Measurements from ENCODE around the gene RAPGEF2. TPM values are rescaled to one million over a fixed set of nuclear protein-coding genes. Genes with fewer than 3 reads are reported as not detected.

Gene RAPGEF2
- total RNA-seq, 1 experiment from 2014 or later = 17.6 TPM

DNA sequence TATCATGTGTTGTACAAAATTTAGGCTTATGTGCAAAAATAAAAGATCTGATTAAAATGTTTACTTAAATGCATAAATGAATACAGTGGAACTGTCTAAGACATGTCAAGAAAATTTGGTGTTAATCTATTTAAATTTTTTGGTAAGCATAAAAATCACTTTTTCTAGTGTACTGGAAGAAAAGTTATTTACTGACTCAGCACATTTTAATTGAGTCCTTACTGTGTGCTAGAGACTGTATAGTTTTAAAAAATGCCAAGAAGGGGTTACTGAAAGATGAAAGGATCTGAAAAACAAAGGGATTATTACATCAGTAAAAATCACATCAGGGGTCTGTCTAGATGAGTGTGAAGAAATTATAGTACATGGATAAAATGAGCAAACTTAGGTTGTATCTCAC lies 60.6 kb downstream of the RAPGEF2 start:
- intact Hi-C loops (cut with micrococcal nuclease; ENCODE audit: unreplicated experiment) (no loop called here), in situ Hi-C loops (cut with HindIII; ENCODE audit: low pct_unique_long_range_greater_than_20kb, low sequenced_read_pairs) (no loop called here)
- H3K27me3 ChIP-seq (ENCODE audit: control insufficient read depth, insufficient read depth, low read length) = no peaks in the 10 kb centered on the region
- H3K4me1 ChIP-seq (ENCODE audit: control insufficient read depth, insufficient read depth, low read length) = no peaks in the 10 kb centered on the region
- ChIA-PET POLR2A (no interaction called here), CTCF (no interaction called here)
- DNase-seq (ENCODE audit: low read depth, low spot score) (no peak), ATAC-seq (no peak)
- no peak overlapping the region for H3K27ac ChIP-seq (ENCODE audit: low read length)
- TF ChIP-seq SIN3A (IDR thresholded peaks at IDR 0.05; ENCODE audit: borderline replicate concordance, insufficient read depth, low read depth, low read length) (no peak), TCF7L2 (IDR thresholded peaks at IDR 0.05; ENCODE audit: low read depth, low read length) (no peak), REST (IDR thresholded peaks at IDR 0.05; ENCODE audit: insufficient read depth in 1 of 2, low read depth in 2 of 2, low read length in 1 of 2) (no peak), POLR2AphosphoS5 (IDR thresholded peaks at IDR 0.05; ENCODE audit: low read depth, low read length) (no peak)
- TF ChIP-seq, protein P1, sequence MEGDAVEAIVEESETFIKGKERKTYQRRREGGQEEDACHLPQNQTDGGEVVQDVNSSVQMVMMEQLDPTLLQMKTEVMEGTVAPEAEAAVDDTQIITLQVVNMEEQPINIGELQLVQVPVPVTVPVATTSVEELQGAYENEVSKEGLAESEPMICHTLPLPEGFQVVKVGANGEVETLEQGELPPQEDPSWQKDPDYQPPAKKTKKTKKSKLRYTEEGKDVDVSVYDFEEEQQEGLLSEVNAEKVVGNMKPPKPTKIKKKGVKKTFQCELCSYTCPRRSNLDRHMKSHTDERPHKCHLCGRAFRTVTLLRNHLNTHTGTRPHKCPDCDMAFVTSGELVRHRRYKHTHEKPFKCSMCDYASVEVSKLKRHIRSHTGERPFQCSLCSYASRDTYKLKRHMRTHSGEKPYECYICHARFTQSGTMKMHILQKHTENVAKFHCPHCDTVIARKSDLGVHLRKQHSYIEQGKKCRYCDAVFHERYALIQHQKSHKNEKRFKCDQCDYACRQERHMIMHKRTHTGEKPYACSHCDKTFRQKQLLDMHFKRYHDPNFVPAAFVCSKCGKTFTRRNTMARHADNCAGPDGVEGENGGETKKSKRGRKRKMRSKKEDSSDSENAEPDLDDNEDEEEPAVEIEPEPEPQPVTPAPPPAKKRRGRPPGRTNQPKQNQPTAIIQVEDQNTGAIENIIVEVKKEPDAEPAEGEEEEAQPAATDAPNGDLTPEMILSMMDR (IDR thresholded peaks at IDR 0.05) = no peak
- H3K36me3 ChIP-seq (ENCODE audit: control insufficient read depth, insufficient read depth, low read length) = no peaks in the 10 kb centered on the region
- no TSS peak for BruUV-seq (replicated peaks)
- no peaks in the 10 kb centered on the region for H3K9me3 ChIP-seq (ENCODE audit: control insufficient read depth, insufficient read depth, low read depth, low read length)
- no peak overlapping the region for H3K4me3 ChIP-seq (ENCODE audit: low read depth in 2 of 2, low read length in 2 of 2)

- intact Hi-C loops (cut with micrococcal nuclease; ENCODE audit: unreplicated experiment) (loop anchor here (10.0 kb wide), 1 partner anchor 65 kb away; the partner anchor contains the start of gene RAPGEF2), in situ Hi-C loops (cut with HindIII; ENCODE audit: low pct_unique_long_range_greater_than_20kb, low sequenced_read_pairs) (no loop called here)
- H3K4me3 ChIP-seq (ENCODE audit: low read depth in 2 of 2, low read length in 2 of 2) = no peak overlapping the region
- H3K36me3 ChIP-seq (ENCODE audit: control insufficient read depth, insufficient read depth, low read length) = no peaks in the 10 kb centered on the region
- DNase-seq (ENCODE audit: low read depth, low spot score) = no peak
- H3K27ac ChIP-seq (ENCODE audit: low read length) = no peak overlapping the region
- no TSS peak for BruUV-seq (replicated peaks)
- ChIA-PET POLR2A (no interaction called here), CTCF (no interaction called here)
- ATAC-seq = no peak
- H3K4me1 ChIP-seq (ENCODE audit: control insufficient read depth, insufficient read depth, low read length) = no peaks in the 10 kb centered on the region
- H3K27me3 ChIP-seq (ENCODE audit: control insufficient read depth, insufficient read depth, low read length) = no peaks in the 10 kb centered on the region
- no peak for TF ChIP-seq SIN3A (IDR thresholded peaks at IDR 0.05; ENCODE audit: borderline replicate concordance, insufficient read depth, low read depth, low read length)
- TF ChIP-seq REST (IDR thresholded peaks at IDR 0.05; ENCODE audit: insufficient read depth in 1 of 2, low read depth in 2 of 2, low read length in 1 of 2) = no peak
- TF ChIP-seq, protein P1 (IDR thresholded peaks at IDR 0.05) = no peak
- H3K9me3 ChIP-seq (ENCODE audit: control insufficient read depth, insufficient read depth, low read depth, low read length) = no peaks in the 10 kb centered on the region
Observed at GRCh38 chr4:159169404-159170302, 66.8 kb downstream of the RAPGEF2 start.

Data from Panc1 (cell line).